ENCODE results near the gene PGBD5. TPM values are rescaled to one million over a fixed set of nuclear protein-coding genes. Genes with fewer than 3 reads are reported as not detected.

Gene PGBD5
- total RNA-seq, 6 experiments from 2014 or later, result 0.05 TPM; not detected in 5

DNA sequence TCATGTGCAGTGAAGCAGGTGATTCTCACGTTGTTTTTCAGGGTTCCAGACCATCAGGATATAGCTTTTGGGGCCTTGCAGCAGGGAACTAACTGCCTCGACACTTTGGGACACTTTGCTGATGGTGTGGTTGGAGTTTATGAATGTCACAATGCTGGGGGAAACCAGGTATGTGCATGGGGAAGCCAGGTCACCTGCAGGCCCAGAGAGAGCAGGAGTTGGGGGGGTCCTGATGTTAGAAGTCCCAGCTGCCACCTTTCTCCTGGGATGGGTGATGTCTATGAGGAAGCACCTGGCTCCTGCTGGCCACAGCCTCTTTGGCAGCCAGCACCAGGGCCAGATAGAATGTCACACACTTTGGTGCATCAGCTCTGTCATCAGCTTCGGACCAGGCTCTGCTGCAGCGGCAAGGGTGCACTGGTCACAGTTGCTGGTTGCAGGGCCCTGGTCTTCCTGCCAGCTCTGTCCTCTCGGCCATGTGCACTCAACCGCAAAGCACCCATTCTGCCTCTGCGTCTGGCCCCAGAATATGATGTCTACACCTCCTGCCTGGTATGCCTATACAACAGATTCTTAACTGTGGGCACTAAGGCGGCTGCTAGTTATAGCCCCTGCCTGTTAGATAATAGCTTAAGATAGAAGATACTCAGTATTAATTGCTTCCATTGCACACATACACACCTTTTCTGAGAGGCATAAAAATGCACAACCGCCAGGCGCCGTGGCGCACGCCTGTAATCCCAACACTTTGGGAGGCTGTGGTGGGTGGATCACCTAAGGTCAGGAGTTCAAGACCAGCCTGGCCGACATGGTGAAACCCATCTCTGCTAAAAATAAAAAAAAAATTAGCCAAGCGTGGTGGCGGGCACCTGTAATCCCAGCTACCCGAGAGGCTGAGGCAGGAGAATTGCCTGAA lies 160.7 kb downstream of the PGBD5 start:
- H3K9me3 Mint-ChIP-seq, result no peaks in the 10 kb centered on the region
- TF ChIP-seq, protein P1, sequence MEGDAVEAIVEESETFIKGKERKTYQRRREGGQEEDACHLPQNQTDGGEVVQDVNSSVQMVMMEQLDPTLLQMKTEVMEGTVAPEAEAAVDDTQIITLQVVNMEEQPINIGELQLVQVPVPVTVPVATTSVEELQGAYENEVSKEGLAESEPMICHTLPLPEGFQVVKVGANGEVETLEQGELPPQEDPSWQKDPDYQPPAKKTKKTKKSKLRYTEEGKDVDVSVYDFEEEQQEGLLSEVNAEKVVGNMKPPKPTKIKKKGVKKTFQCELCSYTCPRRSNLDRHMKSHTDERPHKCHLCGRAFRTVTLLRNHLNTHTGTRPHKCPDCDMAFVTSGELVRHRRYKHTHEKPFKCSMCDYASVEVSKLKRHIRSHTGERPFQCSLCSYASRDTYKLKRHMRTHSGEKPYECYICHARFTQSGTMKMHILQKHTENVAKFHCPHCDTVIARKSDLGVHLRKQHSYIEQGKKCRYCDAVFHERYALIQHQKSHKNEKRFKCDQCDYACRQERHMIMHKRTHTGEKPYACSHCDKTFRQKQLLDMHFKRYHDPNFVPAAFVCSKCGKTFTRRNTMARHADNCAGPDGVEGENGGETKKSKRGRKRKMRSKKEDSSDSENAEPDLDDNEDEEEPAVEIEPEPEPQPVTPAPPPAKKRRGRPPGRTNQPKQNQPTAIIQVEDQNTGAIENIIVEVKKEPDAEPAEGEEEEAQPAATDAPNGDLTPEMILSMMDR (IDR thresholded peaks at IDR 0.05), result no peak
- H3K27ac Mint-ChIP-seq, result no peak overlapping the region

More for the DNA sequence above, 160.7 kb downstream of the PGBD5 start:
- Mint-ChIP-seq H3K4me3 (no peak overlapping the region), H3K4me1 (ENCODE audit: low read depth) (no peaks in the 10 kb centered on the region), H3K36me3 (ENCODE audit: low read depth) (no peaks in the 10 kb centered on the region), H3K27me3 (ENCODE audit: insufficient read depth) (no peaks in the 10 kb centered on the region)
- no peak for DNase-seq

Other genes starting within 250 kb of the PGBD5 start
- gene COG2, start 216.1 kb upstream of the PGBD5 start, total RNA-seq (2021; fragmentation: NEBNext Ultra II Directional; extraction: Animal tissue kit (Norgen Biotek cat#: 25700)), result 10 to 100 TPM; 17.0 to 23.0 (median 20.6) TPM